Bronchial epithelial cell (primary cell): ENCODE results near the gene YKT6. TPM values are rescaled to one million over a fixed set of nuclear protein-coding genes. Genes with fewer than 3 reads are reported as not detected.

Experiments
- DNase-seq: peaks from one replicate; pipeline ENCODE4 v3.0.0-alpha.2; 2010; ENCODE audit warnings: low read depth
- FAIRE-seq: peaks from 2 replicates; lab custom pipeline; 2011; peaks lifted over from hg19 to GRCh38; lab: Jason Lieb, UNC
- H3K27me3 ChIP-seq: 2 replicates; pipeline ENCODE4 v1.5.1; 2011; ENCODE audit warnings: low read length; ENCODE audit not compliant: control insufficient read depth, insufficient read depth
- H3K36me3 ChIP-seq: 2 replicates; pipeline ENCODE4 v1.5.1; 2011; ENCODE audit warnings: low read length; ENCODE audit not compliant: control insufficient read depth, insufficient read depth
- H3K4me3 ChIP-seq: 2 replicates; pipeline ENCODE4 v1.5.1; 2011; ENCODE audit warnings: mild to moderate bottlenecking, low read depth, low read length, control low read depth
- CTCF ChIP-seq: IDR thresholded peaks from 2 replicates; pipeline ENCODE4 v1.5.1; 2011; ENCODE audit warnings: mild to moderate bottlenecking, moderate library complexity, low read length, control low read depth, inconsistent platforms; ENCODE audit not compliant: insufficient read depth, severe bottlenecking
- total RNA-seq: library from RNA; depleted of rRNA; stranded (reverse); fragments of >200 nt; gene quantifications from 2 replicates; pipeline ENCODE4 v1.2.1, GENCODE V29; 2014

The YKT6 gene
- total RNA-seq, 1 donor from 2014 or later: 74.5 TPM

GRCh38 chr7:44220046-44220357, 19.2 kb downstream of the YKT6 start:
- FAIRE-seq: no peak
- DNase-seq: no peak
- Histone ChIP-seq H3K4me3 (no peak overlapping the region), H3K27me3 (peaks cover 2% of the 10 kb centered on the region), H3K36me3 (no peaks in the 10 kb centered on the region)
- no peak for TF ChIP-seq CTCF

GRCh38 chr7:44220358-44221112, 19.8 kb downstream of the YKT6 start:
- DNase-seq (no peak), FAIRE-seq (no peak)
- no peak for TF ChIP-seq CTCF
- Histone ChIP-seq H3K4me3 (no peak overlapping the region), H3K36me3 (no peaks in the 10 kb centered on the region), H3K27me3 (peaks cover 2% of the 10 kb centered on the region)

GRCh38 chr7:44221231-44221791, 20.5 kb downstream of the YKT6 start:
- peaks cover 2% of the 10 kb centered on the region for H3K27me3 ChIP-seq
- no peak overlapping the region for H3K4me3 ChIP-seq
- FAIRE-seq: no peak
- no peaks in the 10 kb centered on the region for H3K36me3 ChIP-seq
- no peak for DNase-seq
- TF ChIP-seq CTCF: no peak

- H3K36me3 ChIP-seq: no peaks in the 10 kb centered on the region
- peaks cover 2% of the 10 kb centered on the region for H3K27me3 ChIP-seq
- no peak for TF ChIP-seq CTCF
- H3K4me3 ChIP-seq: no peak overlapping the region
- FAIRE-seq (no peak), DNase-seq (no peak)
Observed at GRCh38 chr7:44222074-44222473, 21.3 kb downstream of the YKT6 start.

GRCh38 chr7:44222776-44223261, 22.0 kb downstream of the YKT6 start:
- no peak for TF ChIP-seq CTCF
- H3K27me3 ChIP-seq: no peaks in the 10 kb centered on the region
- H3K36me3 ChIP-seq: no peaks in the 10 kb centered on the region
- no peak for DNase-seq
- H3K4me3 ChIP-seq: no peak overlapping the region
- peak; percentile 89 for FAIRE-seq
